Hematopoietic multipotent progenitor cell (in vitro differentiated cells): ENCODE measurements around the gene ARHGEF11. TPM values are rescaled to one million over a fixed set of nuclear protein-coding genes. Genes with fewer than 3 reads are reported as not detected.
A peak's percentile ranks its signal among the peaks of the same experiment; 100 is the strongest.

ENCODE experiments used
- DNase-seq, 3 donors: peaks; one replicate each; pipeline ENCODE4 v3.0.0-alpha.2; 2011 to 2015; ENCODE audit warnings: low read depth in 2 of 3, low spot score in 2 of 3
- total RNA-seq: library from RNA; depleted of rRNA; stranded (reverse); fragments of >200 nt; gene quantifications from one replicate; pipeline ENCODE4 v1.2.3, GENCODE V29; 2012

ARHGEF11 gene
- total RNA-seq, 1 donor: 14.5 TPM

DNA sequence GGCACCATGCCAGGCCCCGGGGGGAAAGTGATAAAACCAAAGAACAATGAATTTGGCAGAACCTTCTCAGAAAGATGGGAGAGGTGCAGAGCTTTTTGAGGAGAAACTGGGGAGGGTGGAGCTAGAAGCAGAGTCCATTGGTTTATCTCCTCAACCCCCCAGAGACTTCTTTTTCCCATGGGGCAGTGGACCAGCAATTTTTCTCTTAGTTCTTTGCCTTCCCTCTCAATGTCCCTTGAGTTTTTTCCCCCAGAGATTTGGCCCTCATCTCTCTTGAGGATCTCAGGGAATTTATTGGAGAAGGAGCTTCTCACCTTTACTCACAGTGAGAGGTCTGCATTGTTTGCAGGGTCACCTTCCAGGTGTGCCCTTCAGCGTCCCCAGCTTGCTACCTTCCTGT lies 5.3 kb upstream of the ARHGEF11 start:
- DNase-seq: no peak

DNA sequence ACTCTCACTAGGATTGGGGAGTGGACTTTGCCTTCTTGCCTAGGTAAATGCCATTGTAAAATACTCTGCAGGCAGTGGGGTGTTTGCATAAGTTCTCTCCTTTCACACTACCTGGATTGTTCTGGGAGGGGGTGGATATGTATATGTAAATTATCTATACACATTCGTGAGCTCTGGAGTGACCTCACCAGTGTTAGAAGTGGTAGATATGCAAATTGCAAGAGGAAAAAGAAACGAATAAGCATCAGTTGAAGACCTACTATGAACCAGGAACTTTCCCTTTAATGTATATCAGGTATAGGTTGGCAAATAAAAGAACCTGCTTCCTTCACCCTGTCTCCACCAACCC lies 1.5 kb upstream of the ARHGEF11 start:
- no peak for DNase-seq

DNA sequence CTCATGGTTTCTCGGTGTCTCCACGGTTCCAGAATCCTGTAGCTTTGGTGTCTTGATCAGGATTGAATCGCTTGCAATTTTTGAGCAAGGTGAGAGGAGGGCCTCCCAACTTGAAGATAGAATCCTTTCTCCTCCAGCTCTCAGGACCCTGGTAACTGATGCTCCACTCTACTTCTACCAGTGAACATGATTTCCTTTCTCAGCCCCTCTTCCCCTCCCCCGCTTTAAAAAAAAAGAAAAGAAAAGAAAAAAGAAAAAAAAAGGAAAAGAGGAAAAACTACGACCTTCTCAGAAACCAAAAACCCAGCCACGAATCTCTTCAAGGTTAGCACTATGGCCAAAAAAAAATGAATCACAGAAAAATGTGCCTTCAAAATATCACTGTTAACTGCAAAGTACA lies 1.2 kb downstream of the ARHGEF11 start:
- no peak for DNase-seq

DNA sequence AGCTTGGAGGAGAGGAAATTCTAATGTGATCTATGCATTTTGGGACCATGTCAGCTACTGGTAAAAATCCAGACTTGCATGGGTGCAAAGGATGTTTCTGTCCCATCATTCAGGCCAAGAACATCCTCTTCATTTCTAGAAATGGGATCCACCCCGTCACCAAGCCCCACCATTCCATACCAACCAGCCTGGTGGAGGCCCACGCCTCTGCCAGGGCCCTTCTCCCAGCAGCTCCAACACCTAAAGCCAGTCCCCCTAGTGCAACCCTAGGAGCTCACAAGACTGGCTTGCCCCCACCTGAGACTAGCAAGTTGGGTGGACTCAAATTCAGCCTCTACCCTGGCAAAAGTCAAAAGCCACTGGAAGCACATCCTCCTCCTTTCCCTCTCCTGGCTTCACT lies 1.9 kb downstream of the ARHGEF11 start:
- no peak for DNase-seq

DNA sequence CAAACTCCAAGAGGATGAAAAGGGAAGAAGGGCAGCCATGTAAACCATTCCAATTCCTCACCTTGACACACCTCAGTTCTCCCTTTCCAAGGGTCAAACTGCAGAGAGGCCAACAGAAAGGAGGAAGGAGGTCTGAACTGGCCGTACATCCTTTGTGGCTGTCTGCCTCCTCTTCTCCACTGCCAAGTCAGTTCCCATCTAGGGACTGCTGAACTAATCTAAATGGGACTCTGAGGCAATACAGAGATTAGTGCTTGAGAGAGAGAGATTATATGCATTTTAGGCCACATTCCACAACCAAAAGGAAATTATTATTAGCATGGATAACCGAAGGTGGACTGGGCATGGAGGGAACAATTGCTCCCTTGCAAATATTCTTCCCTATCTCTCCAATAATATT lies 2.7 kb downstream of the ARHGEF11 start:
- DNase-seq: no peak

DNA sequence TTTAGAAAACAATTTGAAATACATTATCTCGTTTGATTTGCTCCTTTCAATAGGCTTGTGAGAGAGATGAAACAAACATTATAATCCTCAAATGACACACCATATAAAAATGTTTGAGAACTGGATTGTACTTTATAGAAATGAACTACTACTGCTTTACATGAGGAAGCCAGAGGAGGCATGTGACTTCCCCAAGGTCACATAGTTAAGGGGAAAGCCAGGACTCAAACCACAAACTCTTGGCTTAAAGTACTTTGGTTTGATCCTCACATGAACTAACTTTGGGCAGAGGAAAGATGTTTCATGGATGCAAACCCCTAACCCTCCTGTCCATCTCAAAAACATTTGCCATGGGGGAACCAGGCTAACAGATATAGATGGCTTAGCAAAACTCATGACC lies 4.7 kb downstream of the ARHGEF11 start:
- DNase-seq: peak in 1 of 3 donors; percentile 5

DNA sequence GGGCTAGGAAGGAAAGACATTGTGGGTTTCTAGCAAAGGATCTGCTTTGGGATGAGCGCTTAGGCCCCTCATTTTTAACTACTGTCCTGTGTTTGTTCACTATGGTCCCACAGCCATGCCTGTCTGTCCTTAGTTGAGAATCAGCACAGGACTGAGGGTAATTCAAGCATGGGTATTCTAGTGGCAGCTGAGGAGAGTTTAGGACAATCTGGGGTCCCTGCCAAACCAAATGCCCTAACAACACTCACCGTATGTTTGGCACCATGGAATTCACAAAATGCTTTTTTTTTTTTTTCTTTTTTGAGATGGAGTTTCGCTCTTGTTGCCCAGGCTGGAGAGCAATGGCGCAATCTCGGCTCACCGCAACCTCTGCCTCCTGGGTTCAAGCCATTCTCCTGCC lies 10.4 kb downstream of the ARHGEF11 start:
- DNase-seq: no peak

DNA sequence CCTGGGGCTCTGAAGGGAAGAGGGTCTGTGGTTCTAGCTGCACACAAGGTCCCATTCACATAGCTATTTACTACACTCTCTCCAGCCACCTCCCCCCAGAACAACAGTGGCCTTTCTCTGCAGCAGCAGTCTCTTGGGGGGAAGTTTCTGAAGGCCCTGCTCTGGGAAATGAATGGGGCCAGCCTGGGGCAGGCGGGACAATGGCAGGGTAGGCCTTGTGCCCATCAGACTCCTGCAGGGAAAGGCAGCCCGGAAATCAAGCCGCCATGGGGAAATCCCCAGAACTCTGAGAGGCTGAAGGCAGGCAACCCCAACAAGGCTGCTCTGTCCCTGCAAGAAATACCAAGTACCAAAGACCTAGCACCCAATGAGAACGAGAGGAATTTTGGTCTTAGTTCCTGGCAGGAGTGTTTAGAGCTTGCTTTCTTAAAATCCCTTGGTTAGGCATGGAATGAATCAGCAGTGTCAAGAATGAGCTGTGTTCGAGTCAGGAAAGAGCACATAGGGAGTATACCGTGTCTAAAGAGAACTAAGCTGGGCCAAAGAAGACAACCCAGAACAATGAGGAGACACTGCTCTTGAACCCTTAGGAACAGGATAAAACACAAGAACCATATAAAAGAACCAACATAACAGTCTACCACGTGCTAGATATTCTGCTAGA lies 11.3 kb downstream of the ARHGEF11 start:
- DNase-seq: no peak

DNA sequence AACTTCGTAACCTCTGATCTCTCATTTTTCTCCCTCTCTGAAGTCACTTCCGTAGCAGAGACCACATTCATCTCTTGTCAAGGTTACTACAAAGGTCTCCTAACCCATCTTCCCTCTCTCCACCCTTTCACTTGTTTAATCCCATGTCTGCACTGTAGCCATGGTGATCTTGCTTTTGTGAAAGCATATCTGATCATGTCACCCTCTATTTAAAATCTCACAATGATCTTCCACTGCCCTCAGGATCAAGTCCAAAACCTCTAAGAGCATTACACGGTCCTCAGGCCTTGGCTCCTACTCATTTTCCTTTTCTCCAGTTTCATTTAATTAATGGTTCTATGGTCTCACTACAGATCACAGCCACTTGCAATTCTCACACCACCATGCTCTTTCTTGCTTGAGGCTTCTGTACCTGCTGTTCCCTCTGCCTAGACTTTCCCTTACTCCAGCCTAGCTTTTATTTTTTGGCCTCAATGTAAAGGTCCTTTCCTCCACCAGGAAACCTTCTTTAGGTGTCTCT lies 12.1 kb downstream of the ARHGEF11 start:
- DNase-seq: no peak

DNA sequence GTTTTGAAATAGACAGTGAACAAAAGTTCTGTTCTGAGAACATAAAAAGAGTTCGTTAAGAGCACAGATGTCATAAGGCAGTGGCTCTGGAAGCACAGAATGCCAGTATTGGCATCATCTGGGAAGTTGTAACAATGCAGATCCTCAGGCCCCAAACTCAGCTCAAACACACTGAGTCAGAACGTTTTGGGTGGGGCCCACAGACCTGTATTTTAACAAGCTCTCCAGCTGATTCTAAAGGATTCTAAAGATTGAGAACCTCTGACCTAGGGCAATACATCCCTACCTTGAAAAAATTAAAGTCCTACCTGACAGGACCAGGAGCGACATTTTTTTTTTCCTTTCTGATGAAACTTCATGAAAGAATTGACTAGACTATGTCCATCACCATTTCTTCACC lies 13.2 kb downstream of the ARHGEF11 start:
- no peak for DNase-seq

DNA sequence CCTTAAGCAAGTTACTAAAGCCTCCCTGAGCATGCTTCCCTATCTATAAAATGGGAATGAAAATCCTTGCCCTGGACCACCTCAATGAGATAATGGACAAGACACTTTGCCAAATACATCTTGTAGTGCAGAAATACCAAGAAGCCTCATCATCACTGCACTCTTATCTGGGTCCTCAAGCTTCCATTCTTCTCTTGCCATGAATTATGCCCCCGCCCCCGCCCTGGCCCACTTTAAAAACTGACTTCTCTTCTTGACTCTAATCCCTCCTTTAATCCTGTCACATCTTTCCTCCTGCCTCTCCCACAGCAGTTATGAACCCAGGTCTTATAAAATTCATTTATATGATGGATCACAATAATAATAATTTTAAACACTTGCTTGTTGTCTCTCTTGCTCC lies 14.8 kb downstream of the ARHGEF11 start:
- no peak for DNase-seq

DNA sequence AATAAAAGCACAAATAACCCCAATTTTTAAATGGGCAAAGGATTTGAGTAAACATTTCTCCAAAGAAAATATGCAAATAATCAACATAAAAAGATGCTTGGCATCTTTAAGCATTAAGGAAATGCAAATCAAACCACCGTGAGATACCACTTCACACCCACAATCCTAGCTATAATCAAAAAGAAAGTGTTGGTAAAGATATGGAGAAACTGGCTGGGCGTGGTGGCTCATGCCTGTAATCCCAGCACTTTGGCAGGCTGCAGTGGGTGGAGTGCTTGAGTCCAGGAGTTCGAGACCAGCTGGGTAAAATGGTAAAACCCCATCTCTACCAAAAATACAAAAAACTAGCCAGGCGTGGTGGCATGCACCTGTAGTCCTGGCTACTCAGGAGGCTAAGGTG lies 16.9 kb downstream of the ARHGEF11 start:
- DNase-seq: no peak

DNA sequence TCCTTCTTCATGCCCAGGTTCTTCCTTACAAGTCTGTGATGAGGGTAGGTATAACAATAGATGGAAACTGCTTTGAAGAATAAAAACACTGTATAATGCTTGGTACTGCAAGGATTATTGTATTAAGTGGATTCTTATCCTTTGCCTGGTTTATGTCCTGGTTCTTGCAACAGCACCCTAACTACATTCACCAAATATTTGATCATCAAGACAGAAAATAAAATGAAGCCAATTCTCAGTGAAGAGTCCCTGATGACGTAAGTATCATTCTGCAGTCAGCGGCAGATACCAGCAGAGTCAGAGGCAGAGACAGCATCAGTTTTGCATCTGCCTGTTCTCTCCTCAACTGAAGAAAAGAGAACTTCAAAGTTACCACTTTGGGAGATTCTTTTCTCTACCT lies 19.7 kb downstream of the ARHGEF11 start:
- DNase-seq: no peak

DNA sequence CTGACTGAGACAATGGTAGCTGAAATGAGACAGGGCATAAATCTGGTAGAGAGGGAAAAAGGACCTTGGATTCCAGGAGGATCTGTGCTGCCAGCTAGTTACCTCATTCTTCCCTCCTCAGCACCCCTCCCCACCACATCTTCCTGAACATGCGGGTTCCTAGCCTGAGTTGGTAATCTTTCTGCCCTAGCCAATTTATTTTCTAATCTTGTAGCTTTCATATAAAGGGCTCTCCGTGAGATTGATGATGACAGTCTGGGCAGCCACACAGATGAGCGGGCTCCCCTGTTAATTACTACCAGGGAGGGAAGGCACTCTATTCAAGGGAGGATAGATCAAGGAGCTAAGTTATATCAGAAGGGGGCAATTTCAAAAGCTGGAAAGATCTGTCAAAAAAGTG lies 20.2 kb downstream of the ARHGEF11 start:
- no peak for DNase-seq

DNA sequence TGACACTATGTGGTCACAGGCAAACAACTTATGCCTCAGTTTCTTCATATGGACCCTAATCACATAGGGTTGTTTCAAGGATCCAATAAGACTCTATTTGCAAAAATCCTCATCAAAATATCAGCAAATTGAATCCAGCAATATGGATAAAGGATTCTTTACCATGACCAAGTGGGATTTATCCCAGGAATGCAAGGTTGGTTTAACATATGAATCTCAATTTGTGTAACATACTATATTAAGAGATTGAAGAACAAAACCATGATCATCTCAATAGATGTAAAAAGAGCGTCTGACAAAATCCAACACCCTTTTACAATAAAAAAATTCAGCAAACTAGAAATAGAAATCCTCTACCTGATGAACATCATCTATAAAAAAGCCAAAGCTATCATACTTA lies 23.9 kb downstream of the ARHGEF11 start:
- DNase-seq: no peak

DNA sequence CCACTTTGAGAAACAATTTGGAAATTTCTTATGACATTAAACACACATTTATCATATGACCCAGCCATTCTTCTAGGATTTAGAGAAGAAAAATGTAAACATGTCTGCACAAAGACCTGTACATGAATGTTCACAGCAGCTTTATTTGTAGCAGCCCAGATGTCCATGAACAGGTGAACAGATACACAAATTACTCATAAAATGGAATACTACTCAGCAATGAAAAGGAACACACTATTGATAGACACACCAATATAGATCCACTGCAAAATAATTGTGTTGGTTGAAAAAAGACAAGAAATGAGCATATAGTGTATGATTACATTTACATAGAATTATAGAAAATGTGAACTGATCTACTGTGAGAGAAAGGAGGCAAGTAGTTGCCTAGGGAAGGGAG lies 26.1 kb downstream of the ARHGEF11 start:
- DNase-seq: no peak

DNA sequence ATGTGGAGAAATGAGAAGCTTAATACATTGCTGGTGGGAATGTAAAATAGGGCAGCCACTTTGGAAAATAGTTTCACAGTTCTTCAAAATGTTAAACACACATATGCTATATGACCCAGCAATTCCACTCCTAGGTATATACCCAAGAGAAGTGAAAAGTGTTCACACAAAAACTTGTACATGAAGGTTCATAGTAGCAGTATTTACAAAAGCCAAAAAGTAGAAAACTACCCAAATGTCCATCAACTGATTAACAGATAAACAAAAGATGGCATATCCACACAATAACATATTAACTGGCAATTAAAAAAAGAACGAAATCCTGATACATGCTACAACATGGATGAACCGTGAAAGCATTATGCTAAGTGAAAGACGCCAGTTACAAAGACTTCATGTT lies 33.7 kb downstream of the ARHGEF11 start:
- DNase-seq: no peak

DNA sequence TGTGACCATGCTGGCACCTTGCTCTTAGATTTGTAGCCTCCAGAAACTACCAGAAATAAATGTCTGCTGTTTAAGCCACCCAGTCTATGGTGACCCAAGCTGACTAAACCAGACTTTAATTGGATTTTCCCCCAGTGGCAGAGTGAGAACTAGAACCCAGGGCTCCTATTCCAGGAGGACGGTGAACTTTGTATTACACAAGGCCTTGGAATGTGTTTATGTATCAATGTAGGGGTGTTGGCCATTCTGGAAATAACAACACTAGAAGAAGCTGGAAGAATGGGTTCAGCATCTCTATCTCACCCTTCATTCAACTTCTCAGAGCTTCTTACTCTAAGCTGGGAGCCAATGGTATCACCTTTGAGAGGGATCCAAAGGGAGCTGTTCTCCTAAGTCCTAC lies 37.0 kb downstream of the ARHGEF11 start:
- no peak for DNase-seq

DNA sequence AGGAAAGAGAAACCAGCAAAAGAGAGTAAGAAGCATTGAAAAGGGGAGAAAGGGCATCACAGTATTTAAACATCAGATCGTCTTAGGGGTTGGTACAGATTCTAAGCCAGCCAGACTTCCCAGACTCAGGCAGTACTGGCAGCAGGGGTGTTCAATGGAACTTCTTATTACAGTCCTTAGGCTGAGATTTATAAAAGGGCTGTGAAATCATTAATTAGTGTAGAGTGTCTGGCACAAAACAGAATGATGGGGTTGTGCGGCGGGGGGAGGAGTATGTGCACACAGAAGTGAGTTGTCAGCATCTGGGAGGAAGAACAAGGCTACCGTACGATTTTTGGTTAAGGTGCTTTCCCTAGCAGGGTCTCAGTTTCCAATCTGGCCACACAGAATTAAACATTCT lies 38.2 kb downstream of the ARHGEF11 start:
- no peak for DNase-seq

DNA sequence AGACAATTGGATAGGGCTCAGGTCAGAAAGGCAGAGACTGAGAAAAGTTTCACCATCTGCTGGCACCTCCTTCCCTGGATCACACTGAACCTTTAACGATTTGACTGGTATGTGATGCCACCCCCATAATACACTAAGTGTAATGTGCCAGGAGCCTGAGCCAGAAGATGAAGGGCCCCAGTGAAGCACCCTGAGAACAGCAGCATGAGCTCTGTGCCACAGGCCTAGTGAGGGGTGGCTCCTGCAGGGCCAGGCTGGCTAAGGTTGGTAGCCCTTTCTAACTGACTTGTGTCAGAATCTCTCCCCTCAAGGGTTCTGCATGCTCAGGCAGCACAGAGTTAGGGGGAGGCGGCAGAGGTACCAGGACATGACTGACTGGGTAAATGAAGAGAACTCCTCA lies 38.9 kb downstream of the ARHGEF11 start:
- no peak for DNase-seq

DNA sequence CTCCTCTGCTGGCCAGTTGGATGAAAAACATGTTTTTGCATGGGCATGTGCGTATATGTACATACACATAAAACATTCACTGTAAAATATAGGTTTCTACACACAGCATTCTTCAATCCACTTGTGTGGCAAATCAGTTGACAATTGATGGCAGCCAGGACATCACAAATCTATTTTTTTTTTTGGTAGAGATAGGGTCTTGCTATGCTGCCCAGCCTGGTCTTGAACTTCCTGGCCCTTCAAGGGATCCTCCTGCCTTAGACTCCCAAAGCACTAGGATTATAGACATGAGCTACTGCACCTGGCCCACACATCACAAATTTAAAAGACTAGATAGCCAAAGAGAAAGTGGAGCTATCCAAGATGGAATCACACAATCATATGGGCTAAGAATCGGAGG lies 39.6 kb downstream of the ARHGEF11 start:
- DNase-seq: no peak

DNA sequence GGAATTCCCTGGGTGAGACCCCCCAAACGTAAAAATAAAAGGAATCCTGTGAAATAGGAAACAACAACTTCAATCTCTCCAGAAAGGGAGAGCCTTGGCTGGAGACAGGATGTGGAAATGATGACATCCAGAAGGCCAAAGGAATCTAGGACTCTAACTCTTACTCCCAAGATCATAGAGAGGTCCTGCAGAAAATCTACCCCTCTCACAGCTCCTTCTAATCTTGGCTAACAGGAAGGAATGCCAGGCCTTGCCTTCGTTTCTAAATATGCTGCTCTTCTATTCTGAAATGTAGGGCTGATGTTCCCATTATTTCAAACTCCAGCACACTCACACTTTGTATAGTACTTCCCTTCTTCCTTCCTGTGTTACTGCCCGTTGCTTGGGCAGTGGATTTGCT lies 40.7 kb downstream of the ARHGEF11 start:
- DNase-seq: no peak

DNA sequence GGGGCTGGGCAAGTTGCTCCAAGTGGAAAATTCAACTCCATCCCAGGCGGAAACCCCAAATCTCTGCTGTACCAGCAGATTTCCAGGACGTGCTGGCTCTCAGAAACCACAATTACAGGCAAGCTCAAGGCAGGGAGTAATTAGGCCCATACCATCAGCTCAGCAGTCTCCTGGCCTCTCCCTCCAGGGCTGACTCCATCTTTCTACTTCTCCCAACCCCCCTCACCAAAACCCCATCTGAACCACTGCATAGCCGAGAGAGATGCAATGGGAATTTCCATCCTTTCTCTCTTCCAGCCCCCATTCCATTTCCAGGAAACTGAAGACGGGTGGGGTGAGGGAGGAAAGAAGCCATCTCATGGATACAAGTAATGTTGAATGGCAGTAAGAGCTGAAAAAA lies 41.2 kb downstream of the ARHGEF11 start:
- no peak for DNase-seq
